Hepatocyte (in vitro differentiated cells): ENCODE data around the gene TBC1D2. TPM values are rescaled to one million over a fixed set of nuclear protein-coding genes. Genes with fewer than 3 reads are reported as not detected.
A peak's percentile ranks its signal among the peaks of the same experiment; 100 is the strongest.
"Not testable (repeated sequence)": the region's sequence is repeated elsewhere in the genome, so short reads cannot be mapped to it uniquely, and the experiment has no call there.

ENCODE experiments used
- DNase-seq: peaks from one replicate; pipeline ENCODE4 v3.0.0-alpha.2; 2016; ENCODE audit warnings: low spot score
- H2AFZ ChIP-seq: fragments of 200-600 bp; sonication (generic); 2 replicates; pipeline ENCODE4 v1.6.0; 2016; ENCODE audit warnings: antibody characterized with exemption, mild to moderate bottlenecking
- H3K27ac ChIP-seq: fragments of 200-600 bp; sonication (generic); 2 replicates; pipeline ENCODE4 v1.5.1; 2016; ENCODE audit warnings: mild to moderate bottlenecking
- H3K27me3 ChIP-seq: fragments of 200-600 bp; sonication (generic); 2 replicates; pipeline ENCODE4 v1.6.1; 2016
- H3K36me3 ChIP-seq: fragments of 200-600 bp; sonication (generic); replicated peaks from 2 replicates; pipeline ENCODE4 v1.5.1; 2016; ENCODE audit warnings: low read depth; ENCODE audit not compliant: insufficient read depth
- H3K4me1 ChIP-seq: fragments of 200-600 bp; sonication (generic); 2 replicates; pipeline ENCODE4 v1.5.1; 2016; ENCODE audit warnings: mild to moderate bottlenecking, moderate library complexity; ENCODE audit not compliant: insufficient read depth
- H3K4me2 ChIP-seq: fragments of 200-600 bp; sonication (generic); 2 replicates; pipeline ENCODE4 v1.6.0; 2016
- H3K4me3 ChIP-seq: fragments of 200-600 bp; sonication (generic); 2 replicates; pipeline ENCODE4 v1.5.1; 2016; ENCODE audit warnings: mild to moderate bottlenecking
- H3K79me2 ChIP-seq: fragments of 200-600 bp; sonication (generic); 2 replicates; pipeline ENCODE4 v1.6.0; 2017; ENCODE audit warnings: mild to moderate bottlenecking
- H3K9me2 ChIP-seq: fragments of 200-600 bp; sonication (generic); replicated peaks from 2 replicates; pipeline ENCODE4 v1.6.0; 2017; ENCODE audit warnings: mild to moderate bottlenecking; ENCODE audit not compliant: insufficient read depth
- H3K9me3 ChIP-seq: fragments of 200-600 bp; sonication (generic); 2 replicates; pipeline ENCODE4 v1.5.1; 2016; ENCODE audit warnings: low read depth, mild to moderate bottlenecking
- H4K20me1 ChIP-seq: fragments of 200-600 bp; sonication (generic); 2 replicates; pipeline ENCODE4 v1.6.0; 2016; ENCODE audit warnings: mild to moderate bottlenecking; ENCODE audit not compliant: insufficient read depth, poor library complexity, severe bottlenecking
- EZH2 ChIP-seq: fragments of 200-600 bp; sonication (generic); IDR thresholded peaks from 2 replicates; pipeline ENCODE4 v1.6.1; 2016; ENCODE audit warnings: antibody characterized with exemption, mild to moderate bottlenecking, borderline replicate concordance
- EZH2phosphoT487 ChIP-seq: fragments of 200-600 bp; sonication (generic); IDR thresholded peaks from one replicate; pipeline ENCODE4 v1.6.1; 2018; ENCODE audit warnings: antibody characterized with exemption, mild to moderate bottlenecking, low read depth, moderate library complexity; ENCODE audit not compliant: unreplicated experiment, severe bottlenecking
- WGBS: methylation state at CpG from one replicate; pipeline ENCODE4 v1.1.6; 2016; ENCODE audit warnings: low lambda C conversion rate; ENCODE audit errors: missing lambda C conversion rate; 5-methylcytosine and 5-hydroxymethylcytosine counted together
- polyA plus RNA-seq: library from polyadenylated mRNA; unstranded; fragments of >200 nt; fragmentation: Nextera tagmentation; extraction: Ambion mirVana; gene quantifications from 2 replicates; pipeline ENCODE4 v1.2.1, GENCODE V29; 2016
- total RNA-seq: library from RNA; depleted of rRNA; stranded (reverse); fragments of >200 nt; gene quantifications from 2 replicates; pipeline ENCODE4 v1.2.3, GENCODE V29; 2014
- TF ChIP-seq, protein P1 (sequence below): fragments of 200-600 bp; sonication (generic); IDR thresholded peaks from 2 replicates; pipeline ENCODE4 v1.5.1; 2016; ENCODE audit warnings: antibody characterized with exemption, mild to moderate bottlenecking; ENCODE audit not compliant: poor library complexity

Gene TBC1D2
- total and polyA plus RNA-seq, 2 experiments from 2014 or later = 20.0 to 31.6 TPM

GRCh38 chr9:98176391-98177259 is 78.8 kb downstream of the TBC1D2 start:
- H3K4me1 ChIP-seq = peaks cover 8% of the 10 kb centered on the region
- no peak overlapping the region for H3K4me3 ChIP-seq
- H3K9me2 ChIP-seq = no peaks in the 10 kb centered on the region
- H3K27ac ChIP-seq = peak overlapping the region; percentile 69
- peaks cover 57% of the 10 kb centered on the region for H3K79me2 ChIP-seq
- no peak overlapping the region for H2AFZ ChIP-seq
- no peaks in the 10 kb centered on the region for H3K36me3 ChIP-seq
- no peaks in the 10 kb centered on the region for H3K9me3 ChIP-seq
- H3K27me3 ChIP-seq = no peaks in the 10 kb centered on the region
- H3K4me2 ChIP-seq = peak overlapping the region; percentile 54
- DNase-seq = peak; percentile 38
- TF ChIP-seq EZH2phosphoT487 (no peak), EZH2 (no peak)
- TF ChIP-seq, protein P1, sequence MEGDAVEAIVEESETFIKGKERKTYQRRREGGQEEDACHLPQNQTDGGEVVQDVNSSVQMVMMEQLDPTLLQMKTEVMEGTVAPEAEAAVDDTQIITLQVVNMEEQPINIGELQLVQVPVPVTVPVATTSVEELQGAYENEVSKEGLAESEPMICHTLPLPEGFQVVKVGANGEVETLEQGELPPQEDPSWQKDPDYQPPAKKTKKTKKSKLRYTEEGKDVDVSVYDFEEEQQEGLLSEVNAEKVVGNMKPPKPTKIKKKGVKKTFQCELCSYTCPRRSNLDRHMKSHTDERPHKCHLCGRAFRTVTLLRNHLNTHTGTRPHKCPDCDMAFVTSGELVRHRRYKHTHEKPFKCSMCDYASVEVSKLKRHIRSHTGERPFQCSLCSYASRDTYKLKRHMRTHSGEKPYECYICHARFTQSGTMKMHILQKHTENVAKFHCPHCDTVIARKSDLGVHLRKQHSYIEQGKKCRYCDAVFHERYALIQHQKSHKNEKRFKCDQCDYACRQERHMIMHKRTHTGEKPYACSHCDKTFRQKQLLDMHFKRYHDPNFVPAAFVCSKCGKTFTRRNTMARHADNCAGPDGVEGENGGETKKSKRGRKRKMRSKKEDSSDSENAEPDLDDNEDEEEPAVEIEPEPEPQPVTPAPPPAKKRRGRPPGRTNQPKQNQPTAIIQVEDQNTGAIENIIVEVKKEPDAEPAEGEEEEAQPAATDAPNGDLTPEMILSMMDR = no peak
- WGBS = 72% methylated on average over 9 of the region's 9 CpGs
- no peaks in the 10 kb centered on the region for H4K20me1 ChIP-seq

DNA sequence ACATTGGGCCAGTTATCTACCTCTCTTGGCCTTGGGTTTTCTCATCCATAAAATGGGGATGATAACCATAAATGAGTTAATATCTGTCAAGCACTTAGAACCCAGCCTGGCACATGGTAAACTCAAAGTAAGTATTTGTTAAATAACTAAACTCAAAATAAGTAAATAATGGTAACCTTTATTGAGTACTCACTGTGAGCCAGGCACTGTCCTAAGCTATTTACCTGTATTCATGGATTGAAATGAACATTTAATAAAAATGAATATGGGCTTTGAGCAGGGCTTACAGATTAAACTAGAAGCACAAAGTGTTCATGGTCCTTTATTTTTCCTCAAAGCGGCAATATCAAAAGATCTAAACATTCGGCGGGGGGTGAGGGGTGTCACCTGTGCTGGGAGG is 79.7 kb downstream of the TBC1D2 start:
- no peak for DNase-seq
- Histone ChIP-seq H3K4me2 (no peak overlapping the region), H3K36me3 (no peaks in the 10 kb centered on the region), H3K4me3 (no peak overlapping the region), H2AFZ (no peak overlapping the region), H3K27ac (peak overlapping the region; percentile 60), H3K4me1 (peaks cover 14% of the 10 kb centered on the region), H4K20me1 (no peaks in the 10 kb centered on the region), H3K27me3 (no peaks in the 10 kb centered on the region), H3K9me2 (no peaks in the 10 kb centered on the region), H3K9me3 (no peaks in the 10 kb centered on the region), H3K79me2 (peaks cover 54% of the 10 kb centered on the region)
- no peak for TF ChIP-seq EZH2
- 92% methylated on average over 3 of the region's 3 CpGs for WGBS

DNA sequence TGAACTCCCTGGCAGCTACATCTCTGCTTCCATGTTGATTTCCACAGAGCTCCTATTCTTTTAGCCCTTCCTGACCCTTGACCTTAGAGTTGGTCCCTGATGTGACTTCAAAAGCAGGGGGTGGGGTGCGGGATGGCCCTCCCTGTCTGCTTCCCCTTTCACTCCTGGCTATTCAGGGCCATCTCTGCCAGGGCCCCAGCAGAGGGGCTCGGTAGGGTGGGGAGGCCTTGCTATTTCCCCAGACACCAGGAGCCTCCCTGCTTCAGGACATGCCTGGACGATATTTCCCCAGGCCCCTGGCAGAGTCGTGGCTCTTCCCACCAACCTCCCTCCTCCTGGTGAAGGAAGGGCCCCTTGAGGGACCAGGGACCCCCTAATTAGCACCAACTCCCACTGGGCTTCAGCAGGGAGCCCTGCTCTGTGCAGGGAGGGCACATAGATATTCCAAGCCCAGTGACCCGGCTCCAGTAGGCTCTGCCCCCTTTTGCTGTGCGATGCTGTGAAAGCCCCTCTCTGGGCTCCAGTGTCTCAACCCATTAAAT is 80.3 kb downstream of the TBC1D2 start:
- WGBS = 74% methylated on average over 6 of the region's 6 CpGs
- H3K4me2 ChIP-seq = no peak overlapping the region
- H3K79me2 ChIP-seq = peaks cover 48% of the 10 kb centered on the region
- H3K27ac ChIP-seq = peak overlapping the region; percentile 20
- no peaks in the 10 kb centered on the region for H3K36me3 ChIP-seq
- H2AFZ ChIP-seq = no peak overlapping the region
- TF ChIP-seq EZH2phosphoT487 (no peak), EZH2 (no peak)
- TF ChIP-seq, protein P1 = no peak
- peaks cover 14% of the 10 kb centered on the region for H3K4me1 ChIP-seq
- H4K20me1 ChIP-seq = no peaks in the 10 kb centered on the region
- no peak for DNase-seq
- H3K4me3 ChIP-seq = no peak overlapping the region
- H3K9me2 ChIP-seq = no peaks in the 10 kb centered on the region
- H3K27me3 ChIP-seq = no peaks in the 10 kb centered on the region
- H3K9me3 ChIP-seq = no peaks in the 10 kb centered on the region

- WGBS = 87% methylated on average over 5 of the region's 5 CpGs
- not testable (repeated sequence) for H2AFZ ChIP-seq, H3K4me3 ChIP-seq, H3K27me3 ChIP-seq, H3K4me2 ChIP-seq, H3K27ac ChIP-seq, H3K9me2 ChIP-seq, H3K36me3 ChIP-seq, H4K20me1 ChIP-seq, H3K9me3 ChIP-seq, DNase-seq
- peaks cover 14% of the 10 kb centered on the region for H3K4me1 ChIP-seq
- peaks cover 51% of the 10 kb centered on the region for H3K79me2 ChIP-seq
Measured at GRCh38 chr9:98174502-98174918, 80.9 kb downstream of the TBC1D2 start.
